HCEC 1CT (cell line): ENCODE measurements around the gene PHF8.
A peak's percentile ranks its signal among the peaks of the same experiment; 100 is the strongest.

Experiments
- DNase-seq: peaks from one replicate; pipeline ENCODE4 v3.0.0-alpha.2; 2017

The PHF8 gene

DNA sequence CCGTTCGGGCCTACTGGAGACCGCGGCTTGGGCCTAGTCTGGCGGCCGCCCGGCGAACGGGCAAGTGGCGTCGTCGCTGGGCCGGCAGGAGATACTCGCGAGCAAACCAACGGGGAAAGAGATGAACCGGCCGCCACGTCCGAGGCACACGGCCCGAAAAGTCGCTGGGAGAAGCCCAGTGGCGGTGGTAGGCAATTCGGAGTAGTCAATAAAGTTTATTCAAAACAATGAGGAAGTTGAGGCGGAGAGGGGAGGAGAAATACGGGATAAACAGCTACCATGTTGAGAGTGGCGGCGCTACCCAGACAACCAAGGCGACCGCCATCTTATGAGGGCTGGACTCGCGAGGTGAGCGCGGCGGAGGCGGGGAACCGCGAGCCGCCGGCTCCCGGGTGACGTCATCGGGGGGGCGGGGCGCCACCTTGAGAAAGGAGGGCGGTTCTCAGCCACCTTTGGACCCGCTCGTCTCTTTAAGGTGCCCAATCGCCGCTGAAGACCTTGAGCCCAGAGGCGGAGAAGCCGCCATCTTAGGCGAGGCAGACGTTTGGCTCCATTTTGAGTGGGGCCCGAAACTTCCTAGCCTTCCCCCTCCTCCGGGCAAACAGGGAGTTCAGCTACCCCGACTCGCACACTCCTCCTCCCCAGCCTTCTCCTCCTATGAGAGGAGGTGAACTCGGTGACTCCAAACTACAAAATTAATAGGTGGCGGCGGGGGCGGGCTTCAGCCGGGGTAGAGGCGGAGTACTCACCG, at the start of gene PHF8:
TSS of gene PHF8 (minus strand) at position 348 of the 751 bp plus-strand sequence. CDS start 1,745 bp downstream, outside the sequence.
- peak; percentile 86 for DNase-seq

DNA sequence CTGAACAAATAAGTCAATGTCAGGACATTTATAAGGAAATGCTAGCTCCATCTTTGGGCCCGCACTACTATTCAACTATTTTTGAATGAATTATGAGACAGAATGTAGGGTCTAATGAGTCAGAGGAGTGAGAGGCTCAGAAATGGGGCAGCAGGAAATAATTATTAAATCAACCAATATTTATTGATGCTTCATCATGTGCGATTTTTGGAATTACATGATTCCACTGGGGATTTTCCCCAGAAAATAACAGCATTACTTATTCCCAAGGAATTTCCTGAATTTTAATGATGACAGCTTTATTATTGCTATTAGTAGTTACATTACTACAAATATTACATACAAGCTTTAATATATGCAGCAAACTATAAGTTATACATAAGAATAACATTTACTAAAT, 49.3 kb upstream of the PHF8 start:
- DNase-seq = no peak

DNA sequence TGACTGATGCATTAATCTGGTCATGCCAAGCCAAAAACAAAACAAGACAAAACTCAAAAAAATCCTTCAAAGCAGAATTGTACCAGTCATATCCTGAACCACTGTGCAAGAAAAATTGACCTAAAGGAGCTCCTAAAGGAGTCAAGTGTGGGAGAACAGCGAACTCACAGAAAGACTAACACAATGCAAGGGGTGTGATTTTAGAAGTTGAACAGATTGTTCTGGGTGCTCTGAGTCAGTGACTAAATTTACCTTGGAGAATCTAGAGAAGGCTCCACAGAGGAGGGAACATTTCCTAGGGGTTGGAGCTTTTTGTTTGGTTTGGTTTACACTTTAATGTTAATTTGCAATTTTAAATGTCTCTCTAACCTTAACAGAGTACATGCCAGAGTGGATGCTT, 48.9 kb upstream of the PHF8 start:
- no peak for DNase-seq

DNA sequence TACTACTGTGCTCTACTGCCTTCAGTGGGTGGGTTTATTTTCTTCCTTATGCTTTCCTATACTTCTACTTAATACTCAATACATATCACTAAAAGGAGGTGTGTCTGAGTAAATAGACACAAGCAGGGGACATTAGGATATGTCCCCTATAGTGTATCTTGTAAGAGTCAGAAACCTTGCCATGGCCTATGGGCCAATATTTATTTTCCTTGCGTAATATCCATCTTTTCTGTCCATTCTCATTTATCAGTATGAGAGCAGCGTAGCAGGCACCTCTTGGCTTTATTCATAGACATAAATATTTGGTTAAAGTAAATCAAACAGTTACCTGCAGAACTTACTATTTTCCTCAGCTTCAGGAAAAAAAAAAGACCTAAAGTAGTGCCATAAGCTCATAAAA, 46.6 kb upstream of the PHF8 start:
- no peak for DNase-seq

DNA sequence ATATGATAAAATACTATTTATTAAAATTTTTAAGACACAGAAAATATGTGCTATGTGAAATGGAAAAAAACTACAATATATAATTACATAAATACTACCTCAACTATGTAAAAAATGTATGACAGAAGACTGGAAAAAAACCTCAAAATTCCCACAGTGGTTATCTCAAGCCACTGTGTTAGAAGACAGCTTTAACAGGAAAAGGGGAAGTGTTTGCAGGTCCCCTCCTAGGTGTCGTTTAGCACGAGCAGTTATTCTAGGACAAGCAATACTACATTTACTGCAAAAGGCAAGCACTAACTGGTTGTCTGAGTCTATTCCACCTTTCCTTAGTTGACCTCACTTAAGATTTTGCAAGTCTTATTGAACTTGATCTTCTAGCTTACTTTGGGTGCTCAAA, 44.9 kb upstream of the PHF8 start:
- no peak for DNase-seq

DNA sequence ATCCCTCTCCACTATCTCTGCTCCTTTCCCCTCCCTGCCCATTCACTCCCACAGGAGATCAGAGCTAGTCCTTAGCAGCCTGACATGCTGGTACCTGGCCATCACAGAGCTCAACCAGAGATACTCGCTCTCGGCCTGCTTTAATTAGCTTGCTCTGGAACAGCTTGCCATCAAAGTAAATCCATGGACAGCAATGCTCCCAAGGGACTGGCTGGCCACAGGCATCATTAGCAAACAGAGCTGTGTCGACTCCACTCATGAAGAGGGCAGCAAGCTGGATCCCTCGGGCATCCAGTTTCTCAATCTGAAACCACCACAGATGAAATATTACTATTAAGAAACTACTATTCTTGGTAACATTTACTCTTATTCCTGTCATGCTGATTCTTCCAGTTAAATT, 43.4 kb upstream of the PHF8 start:
- DNase-seq = no peak

DNA sequence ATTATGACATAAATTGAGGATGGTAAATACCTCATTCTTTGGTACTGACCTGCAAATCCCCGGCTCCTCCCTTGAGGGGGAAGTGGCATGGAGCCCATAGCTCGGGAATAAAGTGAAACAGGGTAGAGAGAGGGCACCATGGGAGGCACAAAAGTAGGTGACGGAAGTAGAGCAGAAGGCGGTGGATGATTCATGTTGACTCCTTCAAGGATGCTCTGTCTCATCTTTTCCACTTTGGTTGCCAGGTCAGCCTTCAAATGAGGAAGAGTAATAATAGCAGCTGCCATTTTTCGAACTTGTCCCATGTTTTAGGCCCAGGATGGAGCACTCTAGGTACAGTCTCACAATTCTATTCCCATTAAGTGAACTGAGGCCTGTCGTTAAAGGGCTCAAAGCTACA, 41.4 kb upstream of the PHF8 start:
- DNase-seq = peak; percentile 1

DNA sequence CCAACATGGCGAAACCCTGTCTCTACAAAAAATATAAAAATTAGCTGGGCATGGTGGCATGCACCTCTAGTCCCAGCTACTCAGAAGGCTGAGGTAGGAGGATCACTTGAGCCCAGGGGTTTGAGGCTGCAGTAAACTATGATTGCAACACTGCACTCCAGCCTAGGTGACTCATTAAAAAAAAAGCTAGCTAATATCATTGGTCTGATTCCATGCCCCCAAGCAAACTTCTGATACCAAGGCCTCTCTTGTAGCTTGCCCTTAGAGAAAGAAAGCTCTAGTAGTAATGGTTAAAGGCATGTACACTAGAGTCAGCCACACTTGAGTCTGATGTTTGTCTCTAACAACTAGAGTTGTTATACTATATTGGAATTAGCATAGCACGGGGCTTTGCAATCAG, 32.6 kb upstream of the PHF8 start:
- DNase-seq = peak; percentile 25

DNA sequence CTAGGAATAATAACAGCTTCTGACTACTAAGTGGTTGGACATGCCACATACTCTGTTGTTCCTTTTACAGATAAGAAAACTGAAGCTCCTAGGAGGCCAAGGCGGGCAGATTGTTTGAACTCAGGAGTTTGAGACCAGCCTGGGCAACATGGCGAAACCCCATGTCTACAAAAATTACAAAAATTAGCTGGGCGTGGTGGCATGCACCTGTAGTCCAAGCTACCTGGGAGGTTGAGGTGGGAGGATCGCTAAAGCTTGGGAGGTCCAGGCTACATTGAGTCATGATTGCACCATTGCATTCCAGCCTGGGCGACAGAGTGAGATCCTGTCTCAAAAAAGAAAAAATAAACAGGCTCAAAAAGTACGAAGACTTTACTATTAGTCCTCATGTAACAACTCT, 30.6 kb upstream of the PHF8 start:
- DNase-seq = no peak

DNA sequence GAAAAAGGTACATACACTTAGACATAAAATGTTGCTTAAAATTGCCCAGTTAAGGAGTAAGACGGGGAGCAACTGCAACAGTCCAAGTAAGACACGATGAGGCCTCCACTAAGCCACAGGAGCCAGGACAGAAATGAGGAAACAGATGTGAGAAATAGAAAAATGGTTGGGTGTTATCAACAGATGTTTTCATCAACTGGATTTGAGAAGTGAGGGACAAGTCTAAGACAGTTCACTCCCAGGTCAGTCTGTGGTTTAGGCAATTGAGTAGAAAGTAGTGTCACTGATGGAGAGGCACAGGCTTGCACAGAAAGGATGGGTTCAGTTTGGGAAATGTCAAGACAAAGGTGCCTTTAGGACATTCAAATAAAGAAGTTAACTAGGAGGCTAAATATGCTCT, 23.5 kb upstream of the PHF8 start:
- no peak for DNase-seq

DNA sequence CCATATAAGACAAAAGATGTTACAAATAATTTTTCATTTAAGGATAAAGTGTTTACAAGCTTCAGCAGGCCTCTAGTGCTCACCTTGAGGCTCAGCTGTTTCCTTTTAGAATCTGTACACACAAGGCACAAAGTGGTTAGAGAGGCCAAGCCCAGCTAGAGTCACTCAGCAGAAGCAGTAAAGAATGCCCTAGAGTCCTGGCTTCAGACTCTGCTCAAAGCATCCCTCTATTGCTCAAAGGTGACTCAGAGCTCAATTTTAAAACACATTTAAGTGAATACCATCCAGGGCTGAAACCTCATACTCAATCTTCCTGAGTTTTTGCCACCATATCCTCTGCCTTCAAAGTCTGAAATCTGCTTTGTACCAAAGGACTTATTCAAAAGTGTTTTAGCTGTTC, 22.6 kb upstream of the PHF8 start:
- DNase-seq = peak; percentile 11

DNA sequence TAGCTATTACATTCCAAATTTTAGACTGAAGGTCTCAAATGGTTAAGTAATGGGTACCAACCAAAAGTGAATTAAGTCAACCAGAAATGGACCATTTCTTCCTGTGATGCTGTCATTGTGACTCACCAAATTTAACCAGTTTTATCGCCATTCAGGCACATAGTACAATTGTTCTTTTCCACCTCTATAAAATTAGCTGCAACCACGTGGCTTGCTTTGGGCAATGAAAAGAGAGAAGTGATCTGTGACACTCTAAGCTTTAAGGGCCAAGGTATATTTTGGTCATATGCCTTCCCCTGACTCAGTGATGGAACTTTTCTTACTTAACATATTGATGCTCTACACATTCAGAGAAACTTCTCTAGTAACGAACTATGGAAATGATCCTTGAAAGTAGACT, 20.3 kb upstream of the PHF8 start:
- DNase-seq = no peak

DNA sequence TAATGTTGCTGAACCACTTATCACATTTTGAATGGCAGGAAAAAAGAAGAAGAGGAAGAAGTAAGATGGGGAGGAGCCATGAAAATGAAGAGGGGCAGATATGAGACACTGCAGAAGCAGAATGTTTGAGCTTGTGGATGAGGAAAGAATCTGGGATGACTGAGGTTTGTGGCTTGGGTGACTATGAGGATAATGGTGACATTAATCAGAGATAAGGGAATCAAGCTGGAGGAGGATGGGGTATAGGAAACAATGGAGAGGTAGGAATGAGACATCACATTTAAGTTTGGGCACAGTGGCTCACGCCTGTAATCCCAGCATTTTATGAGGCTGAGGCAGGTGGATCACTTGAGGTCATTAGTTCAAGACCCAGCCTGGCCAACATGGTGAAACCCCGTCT, 19.1 kb upstream of the PHF8 start:
- no peak for DNase-seq

DNA sequence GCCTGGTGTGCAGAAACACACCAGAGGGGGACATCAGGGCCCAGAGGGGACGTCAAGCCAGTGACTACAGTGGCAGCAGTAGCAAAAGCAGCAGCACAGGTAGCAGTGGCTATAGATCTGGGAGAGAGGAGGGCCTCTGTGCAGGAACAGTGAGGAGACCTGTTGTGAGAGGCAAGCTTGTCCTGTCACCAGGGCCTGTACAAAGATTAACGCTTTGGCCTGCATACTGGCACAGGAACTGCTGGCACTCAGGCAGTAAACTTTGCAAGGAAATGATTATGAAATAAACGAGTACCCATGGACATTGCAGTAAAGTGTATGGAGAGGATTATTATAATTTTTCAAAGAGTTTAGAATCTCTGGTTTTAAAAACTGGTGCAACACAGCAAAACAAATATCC, 5.5 kb upstream of the PHF8 start:
- DNase-seq = no peak

DNA sequence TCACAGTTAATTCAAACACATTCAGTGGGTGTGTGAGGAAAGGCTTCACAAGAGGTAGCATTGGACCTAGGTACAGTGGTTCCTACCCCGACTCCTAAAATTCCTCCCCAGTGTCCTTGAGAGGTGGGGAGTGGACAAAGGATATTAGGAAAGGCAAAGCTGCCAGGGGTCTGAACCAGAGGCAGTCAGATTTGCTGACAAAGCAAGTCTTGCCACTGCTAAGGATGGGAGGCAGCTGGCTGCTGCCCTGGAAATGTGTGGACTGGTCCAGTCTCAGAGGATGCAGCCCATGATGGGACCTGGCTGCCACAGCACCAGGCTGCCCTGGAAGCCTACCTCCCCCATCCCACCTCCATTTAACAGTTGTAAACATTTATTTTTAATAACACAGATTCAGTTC, 4.1 kb upstream of the PHF8 start:
- DNase-seq = no peak

DNA sequence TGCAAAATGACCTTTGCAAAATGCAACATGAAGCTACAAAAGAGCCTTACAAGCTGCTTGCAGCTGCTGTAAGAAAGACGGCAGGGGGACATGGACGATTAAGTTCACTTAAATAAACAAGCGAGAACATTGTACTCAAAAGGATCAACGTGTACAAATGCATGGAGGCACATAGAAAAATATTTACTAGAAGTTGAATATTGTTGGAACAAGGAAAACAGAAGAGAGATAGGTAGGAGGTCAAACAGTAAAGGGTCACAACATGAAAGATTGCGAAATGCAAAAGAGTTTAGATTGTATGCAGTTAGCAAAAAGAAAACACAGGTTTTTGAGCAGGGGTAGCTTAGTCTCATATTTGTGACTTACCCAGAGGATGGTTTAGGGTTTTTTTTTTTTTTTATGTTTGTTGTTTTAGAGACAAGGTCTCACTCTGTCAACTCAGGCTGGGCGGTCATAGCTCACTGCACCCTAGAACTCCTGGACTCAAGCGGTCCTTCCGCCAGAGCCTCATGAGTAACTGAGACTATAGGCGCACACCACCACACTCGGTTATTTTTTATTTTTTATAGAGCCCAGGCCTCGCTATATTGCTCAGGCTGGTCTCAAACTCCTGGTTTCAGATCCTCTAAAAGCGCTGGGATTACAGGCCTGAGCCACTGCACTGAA, 1.4 kb upstream of the PHF8 start:
- DNase-seq = no peak

DNA sequence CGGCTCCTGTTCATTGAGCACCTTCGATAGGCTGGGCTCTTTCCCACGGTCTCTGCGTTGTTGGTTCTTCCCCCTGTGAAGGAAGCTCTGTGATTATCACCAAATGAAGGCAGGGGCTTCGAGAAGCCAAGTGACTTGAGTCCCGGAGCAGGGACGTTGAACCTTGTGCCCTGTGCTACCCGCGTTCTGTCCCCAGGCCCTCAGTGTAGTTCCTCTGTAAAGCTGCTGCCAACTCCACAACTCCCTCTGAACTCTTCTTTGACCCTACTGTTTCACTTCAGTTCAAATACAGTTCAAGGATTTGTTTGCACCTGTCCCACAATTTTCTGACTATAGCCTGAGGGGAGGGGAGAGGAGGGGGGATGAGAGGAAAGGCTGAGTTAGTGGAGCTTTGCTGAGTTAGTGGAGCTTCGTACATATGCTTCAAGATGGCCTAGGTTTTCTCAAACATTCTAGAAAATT, 635 bp upstream of the PHF8 start:
- DNase-seq = peak; percentile 0

DNA sequence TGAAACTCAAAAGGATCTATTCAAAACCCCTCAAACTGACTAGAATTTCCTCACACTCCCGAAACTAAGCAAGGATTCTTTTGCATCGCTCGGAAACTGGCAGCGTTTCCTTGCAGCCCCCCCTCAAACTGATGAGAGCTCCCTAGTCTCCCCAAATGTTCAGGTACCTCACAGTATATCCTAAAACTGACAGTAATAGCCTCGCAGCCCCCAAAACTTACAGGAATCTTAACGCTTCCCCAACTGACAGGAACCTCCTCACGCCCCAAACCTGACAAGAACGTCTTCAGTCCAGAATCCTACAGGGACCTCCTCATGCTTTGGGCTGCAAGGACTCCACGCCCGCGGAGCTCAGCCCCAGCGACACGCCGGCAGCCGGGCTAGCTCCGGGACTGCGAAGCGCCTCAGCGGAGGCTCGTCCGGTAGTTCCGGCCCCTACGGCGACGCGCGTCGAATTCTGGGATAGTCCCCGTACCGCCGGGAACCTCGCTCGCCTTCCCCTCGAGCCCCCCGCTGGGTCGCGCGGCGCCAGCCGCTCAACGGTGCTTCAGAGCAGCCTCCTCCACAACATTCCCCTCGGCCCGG, 640 bp downstream of the PHF8 start:
- DNase-seq = peak; percentile 15

DNA sequence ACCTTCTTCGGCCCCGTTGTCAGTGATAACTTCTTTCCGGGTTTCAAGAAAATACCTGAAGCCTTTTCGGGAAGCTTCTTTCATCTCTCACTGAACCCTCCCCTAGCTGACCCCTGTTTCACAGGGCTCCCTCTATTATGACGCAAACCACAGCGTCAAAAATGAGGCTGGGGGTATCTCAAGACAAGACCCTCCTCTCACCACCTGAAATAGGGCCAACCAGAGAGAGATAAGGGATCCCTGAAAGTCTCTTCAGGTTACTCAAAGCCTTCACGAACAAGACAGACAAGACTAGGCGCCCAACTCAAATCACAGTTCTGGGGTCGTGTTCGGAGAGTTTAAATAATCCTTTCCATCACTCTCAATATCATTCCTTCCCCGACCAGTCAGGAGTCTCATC, 1.2 kb downstream of the PHF8 start:
- DNase-seq = no peak

DNA sequence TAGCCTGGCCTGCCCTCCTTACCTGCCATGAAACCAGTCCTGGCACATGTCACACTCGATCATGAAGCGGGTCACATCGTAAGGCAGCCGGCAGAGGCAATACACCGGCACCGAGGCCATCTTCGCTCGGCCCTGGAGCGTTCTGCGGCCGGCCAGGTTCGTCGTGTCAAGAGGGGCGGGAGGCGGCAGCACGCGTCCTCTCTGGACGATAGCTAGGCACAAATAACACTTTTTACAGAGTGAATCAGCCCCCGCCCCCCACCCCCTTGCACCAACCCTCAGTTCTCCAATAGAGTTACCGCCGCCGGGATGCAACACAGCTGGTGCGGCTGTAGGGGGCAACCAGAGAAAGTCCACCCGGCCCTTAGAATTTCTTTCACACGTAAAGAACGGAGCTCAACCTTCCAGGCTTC, 1.7 kb downstream of the PHF8 start:
- DNase-seq = peak; percentile 51

DNA sequence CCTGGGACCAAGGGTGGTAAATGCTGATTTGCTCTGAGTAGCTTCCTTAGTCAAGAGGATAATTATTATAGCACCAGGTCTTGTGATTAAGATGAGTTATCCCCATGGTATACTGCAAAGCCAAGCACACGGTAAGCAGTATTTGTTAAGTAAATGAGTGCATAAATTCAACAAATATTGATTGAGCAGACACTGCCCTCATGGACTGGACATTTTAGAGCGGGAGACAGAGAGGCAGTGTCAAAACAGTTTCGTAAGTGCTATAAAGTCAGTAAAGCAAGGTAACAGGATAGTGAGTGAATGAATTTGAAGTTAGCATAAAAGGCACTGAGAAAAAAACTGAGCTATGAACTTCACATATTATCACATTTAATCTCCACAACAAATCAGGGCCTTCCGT, 13.9 kb downstream of the PHF8 start:
- DNase-seq = no peak

DNA sequence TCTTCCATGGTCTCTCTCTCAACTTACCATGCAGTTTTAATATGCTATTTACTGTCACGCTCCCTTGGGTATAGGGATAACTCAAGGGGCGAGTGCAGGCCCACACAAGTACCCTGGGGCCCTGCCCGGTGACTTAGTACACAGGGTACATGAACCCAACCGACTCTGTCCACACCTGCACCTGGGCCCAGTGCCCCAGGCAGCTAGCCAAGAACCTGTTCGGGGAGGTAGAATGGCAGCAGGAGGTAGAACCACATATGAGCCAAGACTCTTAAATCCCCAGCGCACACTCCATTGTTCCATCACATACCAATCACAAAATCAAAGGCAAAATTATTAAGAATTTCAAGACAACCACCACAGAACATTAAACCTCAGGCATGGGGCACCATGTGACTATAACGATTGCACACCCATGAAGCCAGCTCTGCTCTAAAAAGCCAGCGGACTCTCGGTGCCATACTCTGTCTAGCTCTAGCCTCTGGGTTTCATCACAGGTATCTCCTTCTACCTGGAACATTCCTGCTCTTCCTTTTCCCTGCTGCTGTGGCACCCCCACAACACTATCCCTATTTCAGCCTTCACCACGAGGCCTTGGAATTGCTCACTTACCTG, 14.6 kb downstream of the PHF8 start:
- DNase-seq = no peak

DNA sequence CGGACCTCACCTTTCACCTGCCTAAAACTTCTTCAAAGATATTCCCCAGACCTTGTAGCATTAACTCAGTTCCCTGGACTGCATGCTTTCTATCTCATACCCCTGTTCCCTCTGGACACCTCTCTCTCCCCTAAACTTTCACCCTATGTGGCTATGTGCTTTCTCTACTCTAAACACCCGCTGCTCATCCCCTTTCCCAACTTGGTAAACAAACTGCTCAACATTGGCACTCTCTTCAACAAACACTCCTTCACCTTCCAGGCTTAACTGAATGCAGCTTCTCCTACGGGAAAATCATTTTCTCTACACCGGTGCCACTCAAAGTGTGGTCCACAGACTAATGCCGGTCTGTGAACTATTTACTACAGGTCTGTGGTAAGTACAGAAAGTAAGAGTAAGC, 19.9 kb downstream of the PHF8 start:
- DNase-seq = no peak
